Kidney tubule cell (primary cell): Measurements from ENCODE around the gene GARIN5A.
A peak's percentile ranks its signal among the peaks of the same experiment; 100 is the strongest.

ENCODE experiments used
- DNase-seq: peaks from one replicate; pipeline ENCODE4 v3.0.0-alpha.2; 2018; ENCODE audit warnings: low spot score

GARIN5A gene

GRCh38 chr19:50433201-50434180 lies 43.2 kb downstream of the GARIN5A start:
- no peak for DNase-seq

GRCh38 chr19:50432221-50433028 lies 44.2 kb downstream of the GARIN5A start, which contains the start of gene MYBPC2:
Gene MYBPC2 (plus strand): TSS chr19:50432892. CDS start chr19:50432954, 62 bp downstream.
- DNase-seq = no peak

- peak; percentile 75 for DNase-seq
These were observed 45.1 kb downstream of the GARIN5A start for GRCh38 chr19:50431343-50432220.

GRCh38 chr19:50430888-50431342 lies 45.7 kb downstream of the GARIN5A start:
- DNase-seq = no peak

- no peak for DNase-seq
These were observed 47.7 kb downstream of the GARIN5A start for GRCh38 chr19:50428772-50429463.

- peak; percentile 78 for DNase-seq
These were observed 48.6 kb downstream of the GARIN5A start for GRCh38 chr19:50427997-50428425.

GRCh38 chr19:50427318-50427925 lies 49.2 kb downstream of the GARIN5A start:
- no peak for DNase-seq

- DNase-seq = no peak
These were observed 51.1 kb downstream of the GARIN5A start for GRCh38 chr19:50425581-50425980.

- no peak for DNase-seq
These were observed 53.2 kb downstream of the GARIN5A start for GRCh38 chr19:50423279-50424113.

- no peak for DNase-seq
These were observed 54.0 kb downstream of the GARIN5A start for GRCh38 chr19:50422397-50423278.

GRCh38 chr19:50420808-50421207 lies 55.8 kb downstream of the GARIN5A start:
- no peak for DNase-seq

GRCh38 chr19:50420127-50420526 lies 56.5 kb downstream of the GARIN5A start:
- no peak for DNase-seq

- no peak for DNase-seq
These were observed 57.0 kb downstream of the GARIN5A start for GRCh38 chr19:50419580-50420035.

- no peak for DNase-seq
These were observed 57.5 kb downstream of the GARIN5A start for GRCh38 chr19:50419022-50419579.

GRCh38 chr19:50418176-50419021 lies 58.2 kb downstream of the GARIN5A start, which contains the start of gene SPIB:
Gene SPIB (plus strand): TSS chr19:50418938. CDS start chr19:50418963, 25 bp downstream.
- DNase-seq = no peak

GRCh38 chr19:50417111-50418081 lies 59.3 kb downstream of the GARIN5A start:
- DNase-seq = no peak
